Heart left ventricle (tissue), 13 donors: ENCODE measurements around the gene JPT1.

ENCODE experiments used
- CTCF ChIP-seq, 12 donors: fragments of 200-600 bp; sonication (generic) in 4 of 12; IDR thresholded peaks; one replicate each; pipeline versions ENCODE4 v1.5.0 to v1.8.0; 2018 to 2022; ENCODE audit warnings: antibody characterized with exemption in 12 of 12, mild to moderate bottlenecking in 5 of 12
- POLR2A ChIP-seq, 2 donors: fragments of 450-650 bp; IDR thresholded peaks; one replicate each; pipeline ENCODE4 v1.6.1; 2017; ENCODE audit warnings: antibody characterized with exemption in 2 of 2, mild to moderate bottlenecking in 2 of 2, moderate library complexity in 2 of 2
- donor health status: ischemic (EF 13 %, LVEDD 7.1; RV severe dilation, severe dysfunction).
- donor health status: DM: no; HTN: yes; CAD: no.
- donor health status: DM: no; HTN: no; CAD: no.
- donor health status: ischemic (EF 25% LVEDD 6.9; RV normal size, moderate dysfunction).
- donor health status: ischemic (EF 25% LVEDD 5.7; RV mildly dilated, moderate dysfunction).
- donor health status: ischemic (EF 35%, LVEDD 5.7; RV mildly dilated, moderate dysfunction).
- donor health status: nonischemic (EF 11% LVEDD 7.7; RV severe dilation, severe dysfunction).
- donor health status: DM: yes; HTN: yes; CAD: no.
- donor health status: PGD.
- donor health status: ischemic (EF 29% LVEDD 5.4; RV normal size, mild dysfunction).
- donor health status: nonischemic (EF 23%, LVEDD 6.1; RV moderate dilation, normal function).

GRCh38 chr17:75183999-75184884 lies 29.9 kb upstream of the JPT1 start:
- TF ChIP-seq CTCF (IDR thresholded peaks at IDR 0.05) = no peak
- TF ChIP-seq POLR2A (IDR thresholded peaks at IDR 0.05) = no peak
